SK-N-SH (cell line): ENCODE results near the gene BMPR1B.

Experiments
- CTCF ChIP-seq: fragments of 200-600 bp; sonication (generic); IDR thresholded peaks from 2 replicates; pipeline ENCODE4 v1.6.1; 2017; ENCODE audit warnings: antibody characterized with exemption, mild to moderate bottlenecking, moderate library complexity
- EP300 ChIP-seq, 2 experiments: IDR thresholded peaks; 2 replicates each; pipeline versions ENCODE4 v1.4.0 to v1.6.1; 2012; ENCODE audit warnings: borderline replicate concordance in 1 of 2, low read depth in 1 of 2, low read length in 1 of 2
- FOSL2 ChIP-seq: IDR thresholded peaks from 2 replicates; pipeline ENCODE4 v1.4.0; 2012; ENCODE audit warnings: low read depth, mild to moderate bottlenecking, moderate library complexity, borderline replicate concordance
- GABPA ChIP-seq: IDR thresholded peaks from 2 replicates; pipeline ENCODE4 v1.4.0; 2012; ENCODE audit warnings: low read depth, mild to moderate bottlenecking
- MAX ChIP-seq: IDR thresholded peaks from 2 replicates; pipeline ENCODE4 v1.4.0; 2012; ENCODE audit warnings: low read depth
- NRF1 ChIP-seq: IDR thresholded peaks from 2 replicates; pipeline ENCODE4 v1.6.1; 2012; ENCODE audit warnings: low read depth, mild to moderate bottlenecking, low read length
- POLR2AphosphoS5 ChIP-seq: IDR thresholded peaks from 2 replicates; pipeline ENCODE4 v1.6.1; 2012; ENCODE audit warnings: low read depth, low read length
- REST ChIP-seq: IDR thresholded peaks from 2 replicates; pipeline ENCODE4 v1.6.1; 2012; ENCODE audit warnings: mild to moderate bottlenecking, low read depth, low read length, moderate library complexity
- TAF1 ChIP-seq: IDR thresholded peaks from 2 replicates; pipeline ENCODE4 v1.6.1; 2012; ENCODE audit warnings: low read depth, mild to moderate bottlenecking, low read length, moderate library complexity, borderline replicate concordance
- YY1 ChIP-seq: IDR thresholded peaks from 2 replicates; pipeline ENCODE4 v1.4.0; 2012; ENCODE audit warnings: low read depth, mild to moderate bottlenecking
- ZBTB33 ChIP-seq: IDR thresholded peaks from 2 replicates; pipeline ENCODE4 v1.4.0; 2012; ENCODE audit warnings: low read depth, borderline replicate concordance

- TF ChIP-seq REST (no peak), FOSL2 (no peak), CTCF (no peak), EP300 (IDR thresholded peaks at IDR 0.05; ENCODE audit: borderline replicate concordance in 1 of 2, low read depth in 1 of 2, low read length in 1 of 2) (no peak), GABPA (no peak), TAF1 (no peak), MAX (no peak), POLR2AphosphoS5 (no peak), ZBTB33 (no peak), YY1 (no peak), NRF1 (no peak)
Observed at GRCh38 chr4:95018785-95019184, 261.0 kb downstream of the BMPR1B start.
